GM18502 (cell line): ENCODE results near the gene GALNT13.

Experiments used
- ATAC-seq: cut with Tn5 transposase; IDR thresholded peaks from one replicate; pipeline ENCODE4 v1.9.1; 2021; ENCODE audit warnings: mild to moderate bottlenecking; ENCODE audit not compliant: unreplicated experiment, poor library complexity

Gene GALNT13

GRCh38 chr2:154280543-154280942 is 408.8 kb downstream of the GALNT13 start:
- ATAC-seq, result no peak

- ATAC-seq, result no peak
These were observed 418.1 kb downstream of the GALNT13 start for GRCh38 chr2:154289870-154290269.

- no peak for ATAC-seq
These were observed 419.8 kb downstream of the GALNT13 start for GRCh38 chr2:154291511-154291910.

- no peak for ATAC-seq
These were observed 420.2 kb downstream of the GALNT13 start for GRCh38 chr2:154291927-154292326.

GRCh38 chr2:154293864-154294263 is 422.1 kb downstream of the GALNT13 start:
- ATAC-seq, result no peak

DNA sequence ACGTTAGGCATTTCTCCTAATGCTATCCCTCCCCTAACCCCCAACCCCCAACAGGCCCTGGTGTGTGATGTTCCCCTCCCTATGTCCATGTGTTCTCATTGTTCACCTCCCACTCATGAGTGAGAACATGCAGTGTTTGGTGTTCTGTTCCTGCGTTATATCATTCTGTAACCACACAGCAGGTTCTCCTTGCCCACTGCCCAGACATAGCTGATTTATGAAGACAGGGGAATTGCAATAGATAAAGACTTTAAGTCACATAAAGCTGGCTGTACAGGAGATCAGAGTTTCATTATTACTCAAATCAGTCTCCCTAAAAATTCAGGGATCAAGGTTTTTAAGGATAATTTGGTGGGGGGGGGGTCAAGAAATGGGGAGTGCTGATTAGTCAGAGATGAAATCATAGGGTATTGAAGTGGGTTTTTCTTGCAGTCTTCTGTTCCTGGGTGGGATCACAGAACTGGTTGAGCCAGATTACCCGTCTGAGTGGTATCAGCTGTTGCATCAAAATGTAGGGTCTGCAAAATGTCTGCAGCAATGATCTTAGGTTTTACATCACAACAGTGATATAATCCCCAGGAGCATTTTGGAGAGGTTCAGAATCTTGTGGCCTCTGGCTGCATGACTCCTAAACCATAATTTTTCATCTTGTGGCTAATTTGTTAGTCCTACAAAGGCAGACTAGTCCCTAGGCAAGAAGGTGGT is 434.7 kb downstream of the GALNT13 start:
- no peak for ATAC-seq

- no peak for ATAC-seq
These were observed 435.3 kb downstream of the GALNT13 start for GRCh38 chr2:154307007-154307406.

DNA sequence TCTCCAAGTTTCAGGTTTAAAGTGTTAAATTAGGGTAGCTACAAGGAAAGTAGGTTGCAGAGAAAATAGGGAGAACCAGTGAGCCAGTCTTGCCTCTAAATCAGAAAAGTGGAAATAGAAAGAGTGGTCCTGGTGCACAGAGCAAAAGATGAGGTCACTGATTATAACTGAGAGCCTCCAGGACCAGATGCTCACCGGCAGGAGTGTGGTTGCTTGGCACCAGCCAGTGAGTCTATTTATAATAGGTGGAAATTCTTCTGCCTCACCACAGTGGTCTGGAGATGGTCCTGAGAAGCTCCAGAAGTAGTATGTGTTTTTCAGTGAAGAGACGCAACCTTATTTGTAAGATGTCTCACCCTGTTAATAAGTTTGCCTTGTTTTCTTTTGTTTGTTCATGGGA is 452.9 kb downstream of the GALNT13 start:
- ATAC-seq, result no peak

GRCh38 chr2:154329510-154329909 is 457.8 kb downstream of the GALNT13 start:
- no peak for ATAC-seq

GRCh38 chr2:154331784-154332183 is 460.1 kb downstream of the GALNT13 start:
- no peak for ATAC-seq

- no peak for ATAC-seq
These were observed 464.5 kb downstream of the GALNT13 start for GRCh38 chr2:154336201-154336600.

GRCh38 chr2:154338352-154338967 is 466.7 kb downstream of the GALNT13 start:
- no peak for ATAC-seq

DNA sequence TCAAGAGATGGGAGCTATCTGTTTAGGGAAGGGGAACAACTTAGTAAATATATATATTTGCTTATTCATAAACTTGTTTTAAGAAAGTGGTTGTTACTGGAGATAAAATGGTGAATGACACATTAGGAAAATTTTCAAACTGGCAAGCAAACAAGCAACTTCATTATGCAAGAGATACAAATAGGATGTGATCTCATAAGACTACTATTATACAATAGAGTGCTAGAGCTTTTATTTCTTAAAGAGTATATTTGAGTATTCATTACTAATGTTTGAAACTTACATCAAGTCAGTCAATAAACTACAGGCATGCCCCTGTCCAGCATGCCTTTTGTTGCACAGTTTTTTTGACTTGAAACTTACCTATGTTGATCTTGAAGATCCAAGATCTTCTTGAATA is 471.6 kb downstream of the GALNT13 start:
- ATAC-seq, result no peak

DNA sequence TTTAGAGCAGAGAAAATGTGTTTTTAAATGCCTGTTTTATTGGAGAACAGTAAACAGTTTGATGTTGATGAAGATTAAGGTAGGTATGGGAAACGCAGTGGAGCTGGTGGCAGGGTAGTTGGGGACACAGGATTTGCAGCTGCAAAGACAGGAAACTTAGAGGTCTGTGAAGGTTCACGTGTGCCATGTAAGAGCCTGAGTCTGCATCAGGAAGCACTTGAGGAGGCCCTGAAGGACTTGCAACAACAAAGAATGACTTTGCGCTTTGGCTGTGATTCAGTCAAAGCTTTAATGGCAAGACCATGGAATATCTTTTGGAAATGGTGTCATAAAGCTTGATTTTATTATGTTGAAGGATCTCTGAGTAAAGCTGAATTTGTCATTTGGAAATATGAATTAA is 479.2 kb downstream of the GALNT13 start:
- ATAC-seq, result no peak

- no peak for ATAC-seq
These were observed 489.6 kb downstream of the GALNT13 start for GRCh38 chr2:154361276-154361675.

DNA sequence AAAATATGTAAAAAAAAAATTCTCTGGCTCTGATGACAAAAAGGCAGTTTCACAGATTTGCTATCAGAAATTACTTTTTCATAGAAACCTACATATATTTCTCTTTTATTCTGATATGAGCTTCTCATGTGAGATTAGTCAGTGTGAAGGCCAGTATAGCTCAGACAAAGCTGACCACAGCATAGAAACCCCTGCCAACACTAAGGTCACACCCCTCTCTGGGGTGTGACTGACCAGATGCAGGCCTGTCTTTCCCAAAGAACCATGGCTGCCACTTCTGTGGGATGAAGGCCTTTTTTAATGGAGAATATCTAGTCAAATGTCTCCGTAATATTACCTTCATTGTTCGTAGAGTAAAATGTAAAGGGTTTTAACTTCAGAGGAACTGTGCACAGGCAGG is 496.4 kb downstream of the GALNT13 start:
- ATAC-seq, result no peak

- ATAC-seq, result no peak
These were observed 499.2 kb downstream of the GALNT13 start for GRCh38 chr2:154370873-154371272.

DNA sequence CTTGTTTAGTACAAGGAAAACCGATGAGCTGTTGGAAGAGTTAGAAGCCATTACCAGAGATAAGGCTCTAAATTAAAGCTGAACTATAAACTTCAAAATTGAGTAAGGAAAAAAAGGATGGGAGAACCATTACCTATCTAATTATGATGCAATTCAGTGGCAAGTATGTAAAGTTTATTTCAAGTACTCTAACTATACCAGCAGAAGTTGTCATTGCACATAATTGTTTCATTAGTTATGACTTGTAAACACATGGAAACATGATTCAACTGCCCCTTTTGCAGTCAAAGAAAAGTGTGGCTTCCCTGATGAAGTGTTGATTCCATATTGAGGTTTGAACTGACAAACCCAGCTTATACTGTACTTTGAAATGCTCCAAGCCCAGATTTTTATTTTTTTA is 502.7 kb downstream of the GALNT13 start:
- no peak for ATAC-seq

GRCh38 chr2:154375579-154375931 is 503.8 kb downstream of the GALNT13 start:
- ATAC-seq, result peak; percentile 52

DNA sequence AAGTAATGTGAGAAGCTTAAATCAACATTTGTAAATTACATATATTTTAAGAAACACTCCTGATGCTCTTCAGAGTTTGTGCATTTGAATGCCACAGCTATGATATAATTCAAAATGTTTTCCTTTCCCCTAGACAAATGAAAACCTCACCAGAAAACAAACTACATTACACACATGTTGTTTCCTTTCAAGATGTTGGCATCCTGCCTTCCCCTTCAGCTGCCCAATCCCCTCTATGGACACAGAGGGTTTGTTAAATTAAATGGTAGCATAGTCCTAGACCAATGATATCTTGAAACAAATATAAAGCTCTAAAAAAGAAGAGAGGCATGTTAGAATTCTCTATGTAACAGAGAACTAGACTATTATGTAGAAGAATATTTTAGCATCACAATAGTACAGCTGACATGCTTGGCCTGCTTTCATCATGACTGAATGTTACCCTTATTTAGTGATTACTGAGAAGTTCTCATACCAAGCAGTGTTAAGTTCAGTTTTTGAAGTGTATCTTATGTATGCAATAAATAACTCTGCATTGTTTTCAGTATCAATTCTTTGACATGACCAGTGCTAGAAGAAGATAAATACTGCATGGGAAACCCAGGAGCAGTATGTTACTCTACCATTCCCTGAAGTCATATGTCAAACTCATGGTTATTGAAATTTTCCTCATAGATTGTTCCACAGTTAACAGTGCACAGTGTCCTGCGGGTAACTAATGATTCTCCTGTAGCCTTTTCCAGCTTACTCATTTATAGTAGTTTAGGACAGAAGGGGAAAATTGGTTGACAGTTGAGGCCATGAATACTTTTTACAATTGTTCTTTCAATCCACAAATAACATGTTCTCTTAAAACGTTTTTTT is 510.4 kb downstream of the GALNT13 start:
- ATAC-seq, result no peak

- ATAC-seq, result peak; percentile 55
These were observed 514.5 kb downstream of the GALNT13 start for GRCh38 chr2:154386186-154386585.
